ENCODE measurements around the gene ADRA2B. TPM values are rescaled to one million over a fixed set of nuclear protein-coding genes. Genes with fewer than 3 reads are reported as not detected.

Gene ADRA2B
- total RNA-seq, 1 donor from 2014 or later: 0.14 TPM

GRCh38 chr2:96138179-96139145 is 22.1 kb upstream of the ADRA2B start, which contains the start of gene ASTL:
ASTL (minus strand) TSS chr2:96138502; CDS start chr2:96138436, 66 bp downstream.
- Histone ChIP-seq H3K27me3 (peaks cover 2% of the 10 kb centered on the region), H3K9me3 (no peaks in the 10 kb centered on the region), H3K27ac (no peak within 1 kb of the TSS), H3K4me1 (no peaks in the 10 kb centered on the region), H3K36me3 (no peaks in the 10 kb centered on the region), H3K4me3 (no peak within 1 kb of the TSS)
- peak; percentile 49 for TF ChIP-seq CTCF (IDR thresholded peaks at IDR 0.05)
- DNase-seq (peak; percentile 85), ATAC-seq (peak; percentile 74)
- intact Hi-C loops (cut with DNase I): no loop called here

- no peaks in the 10 kb centered on the region for H3K27me3 ChIP-seq
- intact Hi-C loops (cut with DNase I): no loop called here
- no peak for DNase-seq
- no peaks in the 10 kb centered on the region for H3K9me3 ChIP-seq
- ATAC-seq: no peak
- no peak overlapping the region for H3K4me3 ChIP-seq
- H3K4me1 ChIP-seq: no peaks in the 10 kb centered on the region
- H3K27ac ChIP-seq: no peak overlapping the region
- no peak for TF ChIP-seq CTCF (IDR thresholded peaks at IDR 0.05)
- H3K36me3 ChIP-seq: no peaks in the 10 kb centered on the region
These were observed 21.2 kb upstream of the ADRA2B start for GRCh38 chr2:96137321-96138178.

GRCh38 chr2:96136129-96136720 is 19.9 kb upstream of the ADRA2B start:
- DNase-seq: no peak
- Histone ChIP-seq H3K4me1 (no peaks in the 10 kb centered on the region), H3K27me3 (no peaks in the 10 kb centered on the region), H3K36me3 (no peaks in the 10 kb centered on the region), H3K27ac (no peak overlapping the region), H3K9me3 (no peaks in the 10 kb centered on the region), H3K4me3 (no peak overlapping the region)
- no peak for TF ChIP-seq CTCF (IDR thresholded peaks at IDR 0.05)
- intact Hi-C loops (cut with DNase I): no loop called here
- ATAC-seq: no peak

- TF ChIP-seq CTCF (IDR thresholded peaks at IDR 0.05): no peak
- Histone ChIP-seq H3K4me1 (no peaks in the 10 kb centered on the region), H3K27me3 (no peaks in the 10 kb centered on the region), H3K4me3 (no peak overlapping the region), H3K9me3 (no peaks in the 10 kb centered on the region), H3K36me3 (no peaks in the 10 kb centered on the region), H3K27ac (no peak overlapping the region)
- intact Hi-C loops (cut with DNase I): no loop called here
- ATAC-seq: no peak
- no peak for DNase-seq
These were observed 19.2 kb upstream of the ADRA2B start for GRCh38 chr2:96135621-96136020.

- Histone ChIP-seq H3K36me3 (no peaks in the 10 kb centered on the region), H3K4me3 (no peak overlapping the region), H3K4me1 (no peaks in the 10 kb centered on the region), H3K27ac (no peak overlapping the region), H3K9me3 (no peaks in the 10 kb centered on the region), H3K27me3 (no peaks in the 10 kb centered on the region)
- intact Hi-C loops (cut with DNase I): no loop called here
- DNase-seq: no peak
- no peak for TF ChIP-seq CTCF (IDR thresholded peaks at IDR 0.05)
- ATAC-seq: no peak
These were observed 18.8 kb upstream of the ADRA2B start for GRCh38 chr2:96135171-96135570.

All from upper lobe of right lung (tissue), 1 donor.